GM18526 (cell line): ENCODE results near the gene DOK3.

Experiments used
- POLR2A ChIP-seq: IDR thresholded peaks from 3 replicates; pipeline ENCODE4 v1.6.1; 2011; ENCODE audit not compliant: insufficient read length; ENCODE audit errors: extremely low read depth

The DOK3 gene

DNA sequence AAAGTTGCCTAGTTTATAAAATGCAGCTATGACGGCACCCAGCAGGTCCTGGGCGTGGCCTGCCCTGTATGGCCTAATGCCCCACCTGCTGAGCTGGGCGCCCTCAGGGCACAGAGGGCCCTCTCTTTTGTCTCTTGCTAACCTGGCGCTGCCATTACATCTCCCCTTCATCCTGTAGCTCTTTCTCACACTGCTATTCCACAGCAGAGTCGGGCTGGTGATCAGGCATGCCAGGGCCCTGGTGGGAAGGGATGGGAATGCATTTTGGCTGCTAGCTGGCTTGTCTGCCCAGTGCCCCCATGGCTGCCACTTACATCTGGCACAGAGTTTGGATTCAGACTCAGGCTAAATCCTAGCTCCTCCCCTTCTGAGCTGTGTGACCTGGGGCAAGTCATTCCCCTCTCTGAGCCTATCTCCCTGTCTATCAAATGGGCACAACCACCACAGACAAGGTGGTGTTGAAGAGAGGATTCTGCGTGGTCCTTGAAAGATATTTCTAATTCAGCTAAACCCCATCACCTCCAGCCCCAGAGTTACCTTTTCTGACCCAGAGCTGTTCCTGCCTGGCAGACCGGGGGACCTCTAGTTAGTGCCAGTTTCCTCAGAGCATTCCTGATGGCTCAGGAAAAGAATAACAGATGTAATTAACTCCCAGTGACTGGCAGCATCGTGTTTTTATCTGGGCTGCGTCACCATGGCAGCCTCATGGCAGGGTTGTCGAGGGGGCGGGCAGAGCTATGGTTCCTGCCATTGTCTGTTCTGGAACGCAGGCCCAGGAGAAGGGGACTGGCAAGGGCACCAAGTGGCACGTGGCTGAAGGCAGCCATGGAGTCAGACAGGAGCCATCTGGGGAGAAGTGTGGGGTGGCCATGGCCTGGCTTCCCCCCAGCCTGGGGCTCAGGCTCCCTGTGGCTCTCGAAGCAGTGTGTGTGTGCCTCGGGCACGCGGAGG lies 56.7 kb downstream of the DOK3 start:
- TF ChIP-seq POLR2A, result no peak
